Neuronal stem cell (in vitro differentiated cells): ENCODE results near the gene RBM19.
A peak's percentile ranks its signal among the peaks of the same experiment; 100 is the strongest.

Source experiments
- DNase-seq: peaks from one replicate; pipeline ENCODE4 v3.0.0-alpha.2; 2013; ENCODE audit warnings: low spot score
- H2AFZ ChIP-seq: one replicate; pipeline ENCODE4 v1.6.1; 2013; ENCODE audit warnings: mild to moderate bottlenecking, low read length, inconsistent platforms
- H2AK5ac ChIP-seq: 2 replicates; pipeline ENCODE4 v1.6.1; 2013; ENCODE audit warnings: low read depth, mild to moderate bottlenecking, inconsistent platforms, low read length, moderate library complexity, mixed read lengths
- H2BK120ac ChIP-seq: 2 replicates; pipeline ENCODE4 v1.6.1; 2013; ENCODE audit warnings: low read depth, mild to moderate bottlenecking, inconsistent platforms, low read length, moderate library complexity, mixed read lengths
- H2BK12ac ChIP-seq: one replicate; pipeline ENCODE4 v1.6.1; 2013; ENCODE audit warnings: low read length, inconsistent platforms
- H2BK15ac ChIP-seq: 2 replicates; pipeline ENCODE4 v1.6.1; 2013; ENCODE audit warnings: mild to moderate bottlenecking, low read length, inconsistent platforms, mixed read lengths
- H2BK5ac ChIP-seq: one replicate; pipeline ENCODE4 v1.6.1; 2013; ENCODE audit warnings: inconsistent platforms, mild to moderate bottlenecking, low read length, moderate library complexity
- H3K14ac ChIP-seq: one replicate; pipeline ENCODE4 v1.6.1; 2013; ENCODE audit warnings: low read length, inconsistent platforms
- H3K18ac ChIP-seq: 2 replicates; pipeline ENCODE4 v1.6.1; 2013; ENCODE audit warnings: low read length, inconsistent platforms
- H3K23ac ChIP-seq: 2 replicates; pipeline ENCODE4 v1.6.1; 2013; ENCODE audit warnings: low read depth, mild to moderate bottlenecking, mixed read lengths, low read length, inconsistent platforms; ENCODE audit not compliant: poor library complexity
- H3K27ac ChIP-seq: replicated peaks from 3 replicates; pipeline ENCODE4 v1.5.1; 2013; ENCODE audit warnings: low read length, inconsistent platforms
- H3K27me3 ChIP-seq, 3 experiments: 2 replicates each; pipeline ENCODE4 v1.6.1; 2013; ENCODE audit warnings: low read length in 3 of 3, mild to moderate bottlenecking in 2 of 3, inconsistent platforms in 1 of 3, low read depth in 1 of 3, mixed read lengths in 1 of 3, moderate library complexity in 1 of 3; ENCODE audit not compliant: control insufficient read depth in 3 of 3, insufficient read depth in 3 of 3
- H3K36me3 ChIP-seq, 2 donors: replicated peaks in 1 of 2; 2 replicates each; pipeline ENCODE4 v1.6.1; 2013; ENCODE audit warnings: low read length in 2 of 2; ENCODE audit not compliant: control insufficient read depth in 2 of 2, insufficient read depth in 2 of 2
- H3K4ac ChIP-seq: 2 replicates; pipeline ENCODE4 v1.6.1; 2013; ENCODE audit warnings: inconsistent platforms, mild to moderate bottlenecking, low read length, moderate library complexity
- H3K4me1 ChIP-seq, 2 donors: 1 replicate in 1 of 2; 2 replicates in 1 of 2; pipeline ENCODE4 v1.6.1; 2013; ENCODE audit warnings: low read length in 2 of 2, low read depth in 1 of 2; ENCODE audit not compliant: control insufficient read depth in 2 of 2, insufficient read depth in 1 of 2
- H3K4me2 ChIP-seq: one replicate; pipeline ENCODE4 v1.6.1; 2013; ENCODE audit warnings: mild to moderate bottlenecking, low read length, inconsistent platforms; ENCODE audit not compliant: insufficient read depth, poor library complexity, severe bottlenecking
- H3K4me3 ChIP-seq, 2 donors: 2 replicates each; pipeline ENCODE4 v1.5.1; 2013; ENCODE audit warnings: low read length in 2 of 2, mild to moderate bottlenecking in 2 of 2, inconsistent platforms in 1 of 2, moderate library complexity in 1 of 2
- H3K79me1 ChIP-seq: one replicate; pipeline ENCODE4 v1.6.1; 2013; ENCODE audit warnings: low read depth, mild to moderate bottlenecking, inconsistent platforms, low read length, moderate library complexity
- H3K9ac ChIP-seq: one replicate; pipeline ENCODE4 v1.6.1; 2013; ENCODE audit warnings: mild to moderate bottlenecking, low read depth, low read length, inconsistent platforms; ENCODE audit not compliant: poor library complexity
- H3K9me3 ChIP-seq, 2 donors: replicated peaks in 1 of 2; 2 replicates each; pipeline versions ENCODE3 to v1.6.1; 2013; ENCODE audit warnings: low read length in 2 of 2, mild to moderate bottlenecking in 2 of 2, inconsistent platforms in 1 of 2, low read depth in 1 of 2, mixed read lengths in 1 of 2, moderate library complexity in 1 of 2; ENCODE audit not compliant: control insufficient read depth in 2 of 2, insufficient read depth in 1 of 2
- H4K8ac ChIP-seq: one replicate; pipeline ENCODE4 v1.6.1; 2013; ENCODE audit warnings: low read depth, mild to moderate bottlenecking, inconsistent platforms, low read length, moderate library complexity
- H4K91ac ChIP-seq: one replicate; pipeline ENCODE4 v1.6.1; 2013; ENCODE audit warnings: low read length, low read depth, mild to moderate bottlenecking, inconsistent platforms; ENCODE audit not compliant: poor library complexity
- WGBS, 2 donors: extraction: QIAGEN DNeasy Blood & Tissue Kit; methylation state at CpG; one replicate each; pipeline ENCODE4 v1.1.7; 2013; ENCODE audit warnings: missing lambda C conversion rate in 2 of 2, mixed read lengths in 1 of 2; ENCODE audit not compliant: insufficient read length in 2 of 2, insufficient replicate concordance in 1 of 2; ENCODE audit errors: extremely low coverage in 2 of 2; 5-methylcytosine and 5-hydroxymethylcytosine counted together

Gene RBM19

GRCh38 chr12:113808095-113808951 lies 157.8 kb downstream of the RBM19 start:
- Histone ChIP-seq H3K9me3 (peaks cover 0 to 3% of the 10 kb centered on the region in 2 donors), H2AFZ (no peak overlapping the region), H3K9ac (no peak overlapping the region), H3K4me3 (no peak overlapping the region), H3K27ac (no peak overlapping the region), H4K8ac (no peak overlapping the region), H3K14ac (no peak overlapping the region), H2BK5ac (no peak overlapping the region), H4K91ac (no peak overlapping the region), H3K79me1 (no peaks in the 10 kb centered on the region), H2AK5ac (no peak overlapping the region), H3K18ac (peak overlapping the region; percentile 54), H3K4me1 (peaks cover 0 to 1% of the 10 kb centered on the region in 2 donors), H2BK12ac (no peak overlapping the region), H3K4me2 (no peak overlapping the region), H2BK15ac (no peak overlapping the region), H2BK120ac (no peak overlapping the region), H3K27me3 (no peaks in the 10 kb centered on the region), H3K36me3 (peaks cover 0 to 2% of the 10 kb centered on the region in 2 donors), H3K23ac (no peak overlapping the region), H3K4ac (no peak overlapping the region)
- DNase-seq = no peak
- WGBS, 2 donors = no CpG with 5 or more reads among the region's 19 CpGs

- no peak overlapping the region for H3K9ac ChIP-seq
- no peak overlapping the region for H3K4me3 ChIP-seq
- no peak overlapping the region for H2AK5ac ChIP-seq
- H3K4ac ChIP-seq = no peak overlapping the region
- no peak for DNase-seq
- WGBS, 2 donors = no CpG with 5 or more reads among the region's 5 CpGs
- H2BK12ac ChIP-seq = no peak overlapping the region
- no peak overlapping the region for H2BK15ac ChIP-seq
- no peak overlapping the region for H3K4me2 ChIP-seq
- H3K14ac ChIP-seq = no peak overlapping the region
- no peak overlapping the region for H2BK120ac ChIP-seq
- H3K18ac ChIP-seq = no peak overlapping the region
- H3K23ac ChIP-seq = no peak overlapping the region
- H3K36me3 ChIP-seq = no peaks in the 10 kb centered on the region
- H3K79me1 ChIP-seq = no peaks in the 10 kb centered on the region
- no peak overlapping the region for H4K8ac ChIP-seq
- H3K27me3 ChIP-seq = no peaks in the 10 kb centered on the region
- H2AFZ ChIP-seq = no peak overlapping the region
- H4K91ac ChIP-seq = no peak overlapping the region
- no peak overlapping the region for H2BK5ac ChIP-seq
- H3K4me1 ChIP-seq = peaks cover 0 to 6% of the 10 kb centered on the region in 2 donors
- no peaks in the 10 kb centered on the region for H3K9me3 ChIP-seq
- no peak overlapping the region for H3K27ac ChIP-seq
Measured at GRCh38 chr12:113805673-113806072, 160.5 kb downstream of the RBM19 start.

- DNase-seq = no peak
- Histone ChIP-seq H2BK12ac (no peak overlapping the region), H3K27ac (no peak overlapping the region), H3K9ac (no peak overlapping the region), H3K4me2 (no peak overlapping the region), H3K23ac (no peak overlapping the region), H4K8ac (no peak overlapping the region), H3K79me1 (no peaks in the 10 kb centered on the region), H2BK120ac (no peak overlapping the region), H3K4me1 (peaks cover 0 to 6% of the 10 kb centered on the region in 2 donors), H3K18ac (no peak overlapping the region), H2BK5ac (no peak overlapping the region), H2AFZ (no peak overlapping the region), H3K4ac (no peak overlapping the region), H3K4me3 (no peak overlapping the region), H3K9me3 (no peaks in the 10 kb centered on the region), H3K36me3 (no peaks in the 10 kb centered on the region), H4K91ac (no peak overlapping the region), H3K14ac (no peak overlapping the region), H2BK15ac (no peak overlapping the region), H2AK5ac (no peak overlapping the region), H3K27me3 (no peaks in the 10 kb centered on the region)
- no CpG with 5 or more reads among the region's 16 CpGs for WGBS, 2 donors
Measured at GRCh38 chr12:113804961-113805600, 161.0 kb downstream of the RBM19 start.

GRCh38 chr12:113803759-113804140 lies 162.4 kb downstream of the RBM19 start:
- Histone ChIP-seq H3K79me1 (no peaks in the 10 kb centered on the region), H3K36me3 (no peaks in the 10 kb centered on the region), H4K8ac (no peak overlapping the region), H3K4me3 (no peak overlapping the region), H2BK5ac (peak overlapping the region; percentile 72), H4K91ac (no peak overlapping the region), H2BK15ac (no peak overlapping the region), H2AK5ac (peak overlapping the region; percentile 47), H2BK12ac (no peak overlapping the region), H3K4me2 (no peak overlapping the region), H3K23ac (no peak overlapping the region), H3K18ac (no peak overlapping the region), H2AFZ (no peak overlapping the region), H3K4me1 (peaks cover 0 to 6% of the 10 kb centered on the region in 2 donors), H3K14ac (no peak overlapping the region), H3K9ac (no peak overlapping the region), H3K27me3 (no peaks in the 10 kb centered on the region), H3K27ac (no peak overlapping the region), H3K9me3 (no peaks in the 10 kb centered on the region), H2BK120ac (no peak overlapping the region), H3K4ac (no peak overlapping the region)
- no peak for DNase-seq
- WGBS, 2 donors = no CpG with 5 or more reads among the region's 3 CpGs
